ENCODE results near the gene ABLIM2. TPM values are rescaled to one million over a fixed set of nuclear protein-coding genes. Genes with fewer than 3 reads are reported as not detected.
A peak's percentile ranks its signal among the peaks of the same experiment; 100 is the strongest.

ABLIM2 gene
- total and polyA plus RNA-seq, 2 of the 13 experiments (the other 11 are each of a cell fraction or from before 2014, with no cell fraction given), result 0.20 to 0.37 TPM

DNA sequence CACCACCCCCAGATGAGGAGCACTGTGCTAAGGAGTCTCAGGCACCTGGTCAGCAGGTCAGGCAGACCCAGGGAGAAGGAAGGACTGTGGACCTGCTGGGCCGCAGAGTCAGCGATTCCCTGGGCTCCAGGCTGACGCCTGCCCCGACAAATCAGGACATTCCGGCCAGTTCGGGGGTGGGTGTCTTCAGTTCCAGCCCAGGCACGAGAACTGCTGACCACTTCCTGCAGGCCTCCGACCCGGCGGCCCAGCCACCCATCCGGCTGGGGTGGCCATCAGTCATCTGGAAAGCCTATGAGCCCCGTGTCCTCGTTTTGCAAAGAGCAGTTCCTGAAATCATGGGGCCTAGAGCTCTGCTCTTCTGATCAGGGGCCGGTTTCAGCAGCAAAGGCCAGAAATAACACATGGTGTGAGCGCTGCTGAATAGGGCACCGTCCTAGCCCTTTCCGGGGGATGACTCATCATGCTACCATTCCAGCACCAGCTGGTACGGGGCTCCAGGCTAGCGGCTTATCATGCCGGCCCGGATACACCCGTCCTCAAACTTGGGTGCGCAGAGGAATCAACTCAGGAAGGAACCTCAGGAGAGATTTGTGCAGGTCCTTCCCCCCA lies 32.6 kb upstream of the ABLIM2 start (continued):
- TF ChIP-seq MXD4 (CRISPR knock-in tag; IDR thresholded peaks at IDR 0.05), result no peak
- no peak for TF ChIP-seq RBFOX2 (IDR thresholded peaks at IDR 0.05; ENCODE audit: low read depth, low read length)
- no peak for TF ChIP-seq TAF15 (IDR thresholded peaks at IDR 0.05; ENCODE audit: low read depth, low read length, poor library complexity, severe bottlenecking)
- no peak; the same call in 1 of the 2 replicates for TF ChIP-seq SRY (CRISPR knock-in tag; IDR thresholded peaks at IDR 0.05)
- no peak for TF ChIP-seq ZNF224 (CRISPR knock-in tag; IDR thresholded peaks at IDR 0.05)
- TF ChIP-seq MTF1 (CRISPR knock-in tag; IDR thresholded peaks at IDR 0.05), result no peak
- TF ChIP-seq, protein P1, sequence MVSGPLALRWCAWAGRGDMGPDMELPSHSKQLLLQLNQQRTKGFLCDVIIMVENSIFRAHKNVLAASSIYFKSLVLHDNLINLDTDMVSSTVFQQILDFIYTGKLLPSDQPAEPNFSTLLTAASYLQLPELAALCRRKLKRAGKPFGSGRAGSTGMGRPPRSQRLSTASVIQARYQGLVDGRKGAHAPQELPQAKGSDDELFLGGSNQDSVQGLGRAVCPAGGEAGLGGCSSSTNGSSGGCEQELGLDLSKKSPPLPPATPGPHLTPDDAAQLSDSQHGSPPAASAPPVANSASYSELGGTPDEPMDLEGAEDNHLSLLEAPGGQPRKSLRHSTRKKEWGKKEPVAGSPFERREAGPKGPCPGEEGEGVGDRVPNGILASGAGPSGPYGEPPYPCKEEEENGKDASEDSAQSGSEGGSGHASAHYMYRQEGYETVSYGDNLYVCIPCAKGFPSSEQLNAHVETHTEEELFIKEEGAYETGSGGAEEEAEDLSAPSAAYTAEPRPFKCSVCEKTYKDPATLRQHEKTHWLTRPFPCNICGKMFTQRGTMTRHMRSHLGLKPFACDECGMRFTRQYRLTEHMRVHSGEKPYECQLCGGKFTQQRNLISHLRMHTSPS (CRISPR knock-in tag; IDR thresholded peaks at IDR 0.05; ENCODE audit: low read depth), result no peak
- TF ChIP-seq, protein P2, sequence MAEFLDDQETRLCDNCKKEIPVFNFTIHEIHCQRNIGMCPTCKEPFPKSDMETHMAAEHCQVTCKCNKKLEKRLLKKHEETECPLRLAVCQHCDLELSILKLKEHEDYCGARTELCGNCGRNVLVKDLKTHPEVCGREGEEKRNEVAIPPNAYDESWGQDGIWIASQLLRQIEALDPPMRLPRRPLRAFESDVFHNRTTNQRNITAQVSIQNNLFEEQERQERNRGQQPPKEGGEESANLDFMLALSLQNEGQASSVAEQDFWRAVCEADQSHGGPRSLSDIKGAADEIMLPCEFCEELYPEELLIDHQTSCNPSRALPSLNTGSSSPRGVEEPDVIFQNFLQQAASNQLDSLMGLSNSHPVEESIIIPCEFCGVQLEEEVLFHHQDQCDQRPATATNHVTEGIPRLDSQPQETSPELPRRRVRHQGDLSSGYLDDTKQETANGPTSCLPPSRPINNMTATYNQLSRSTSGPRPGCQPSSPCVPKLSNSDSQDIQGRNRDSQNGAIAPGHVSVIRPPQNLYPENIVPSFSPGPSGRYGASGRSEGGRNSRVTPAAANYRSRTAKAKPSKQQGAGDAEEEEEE (CRISPR knock-in tag; IDR thresholded peaks at IDR 0.05; ENCODE audit: borderline replicate concordance), result no peak
- no peak for TF ChIP-seq ZFP62 (CRISPR knock-in tag; IDR thresholded peaks at IDR 0.05)
- TF ChIP-seq ELF4 (CRISPR knock-in tag; IDR thresholded peaks at IDR 0.05; ENCODE audit: borderline replicate concordance), result no peak
- no peak for TF ChIP-seq ATRX (CRISPR knock-in tag; IDR thresholded peaks at IDR 0.05; ENCODE audit: borderline replicate concordance)
- no peak for TF ChIP-seq CC2D1A (CRISPR knock-in tag; IDR thresholded peaks at IDR 0.05)
- TF ChIP-seq, protein P3, sequence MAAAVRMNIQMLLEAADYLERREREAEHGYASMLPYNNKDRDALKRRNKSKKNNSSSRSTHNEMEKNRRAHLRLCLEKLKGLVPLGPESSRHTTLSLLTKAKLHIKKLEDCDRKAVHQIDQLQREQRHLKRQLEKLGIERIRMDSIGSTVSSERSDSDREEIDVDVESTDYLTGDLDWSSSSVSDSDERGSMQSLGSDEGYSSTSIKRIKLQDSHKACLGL (CRISPR knock-in tag; IDR thresholded peaks at IDR 0.05), result 0 out of 2 replicates have a peak, but pooled peaks have one; percentile 31
- TF ChIP-seq RFX3 (CRISPR knock-in tag; IDR thresholded peaks at IDR 0.05), result no peak
- peak; percentile 76 for TF ChIP-seq SAP130 (CRISPR knock-in tag; IDR thresholded peaks at IDR 0.05; ENCODE audit: low read depth)
- TF ChIP-seq ZNF629 (CRISPR knock-in tag; conservative IDR thresholded peaks at IDR 0.05), result no peak
- no peak for TF ChIP-seq ZNF616 (CRISPR knock-in tag; IDR thresholded peaks at IDR 0.05; ENCODE audit: low read depth)
- TF ChIP-seq, protein P4, sequence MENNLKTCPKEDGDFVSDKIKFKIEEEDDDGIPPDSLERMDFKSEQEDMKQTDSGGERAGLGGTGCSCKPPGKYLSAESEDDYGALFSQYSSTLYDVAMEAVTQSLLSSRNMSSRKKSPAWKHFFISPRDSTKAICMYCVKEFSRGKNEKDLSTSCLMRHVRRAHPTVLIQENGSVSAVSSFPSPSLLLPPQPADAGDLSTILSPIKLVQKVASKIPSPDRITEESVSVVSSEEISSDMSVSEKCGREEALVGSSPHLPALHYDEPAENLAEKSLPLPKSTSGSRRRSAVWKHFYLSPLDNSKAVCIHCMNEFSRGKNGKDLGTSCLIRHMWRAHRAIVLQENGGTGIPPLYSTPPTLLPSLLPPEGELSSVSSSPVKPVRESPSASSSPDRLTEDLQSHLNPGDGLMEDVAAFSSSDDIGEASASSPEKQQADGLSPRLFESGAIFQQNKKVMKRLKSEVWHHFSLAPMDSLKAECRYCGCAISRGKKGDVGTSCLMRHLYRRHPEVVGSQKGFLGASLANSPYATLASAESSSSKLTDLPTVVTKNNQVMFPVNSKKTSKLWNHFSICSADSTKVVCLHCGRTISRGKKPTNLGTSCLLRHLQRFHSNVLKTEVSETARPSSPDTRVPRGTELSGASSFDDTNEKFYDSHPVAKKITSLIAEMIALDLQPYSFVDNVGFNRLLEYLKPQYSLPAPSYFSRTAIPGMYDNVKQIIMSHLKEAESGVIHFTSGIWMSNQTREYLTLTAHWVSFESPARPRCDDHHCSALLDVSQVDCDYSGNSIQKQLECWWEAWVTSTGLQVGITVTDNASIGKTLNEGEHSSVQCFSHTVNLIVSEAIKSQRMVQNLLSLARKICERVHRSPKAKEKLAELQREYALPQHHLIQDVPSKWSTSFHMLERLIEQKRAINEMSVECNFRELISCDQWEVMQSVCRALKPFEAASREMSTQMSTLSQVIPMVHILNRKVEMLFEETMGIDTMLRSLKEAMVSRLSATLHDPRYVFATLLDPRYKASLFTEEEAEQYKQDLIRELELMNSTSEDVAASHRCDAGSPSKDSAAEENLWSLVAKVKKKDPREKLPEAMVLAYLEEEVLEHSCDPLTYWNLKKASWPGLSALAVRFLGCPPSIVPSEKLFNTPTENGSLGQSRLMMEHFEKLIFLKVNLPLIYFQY (CRISPR knock-in tag; IDR thresholded peaks at IDR 0.05; ENCODE audit: borderline replicate concordance), result no peak
- TF ChIP-seq, protein P5, sequence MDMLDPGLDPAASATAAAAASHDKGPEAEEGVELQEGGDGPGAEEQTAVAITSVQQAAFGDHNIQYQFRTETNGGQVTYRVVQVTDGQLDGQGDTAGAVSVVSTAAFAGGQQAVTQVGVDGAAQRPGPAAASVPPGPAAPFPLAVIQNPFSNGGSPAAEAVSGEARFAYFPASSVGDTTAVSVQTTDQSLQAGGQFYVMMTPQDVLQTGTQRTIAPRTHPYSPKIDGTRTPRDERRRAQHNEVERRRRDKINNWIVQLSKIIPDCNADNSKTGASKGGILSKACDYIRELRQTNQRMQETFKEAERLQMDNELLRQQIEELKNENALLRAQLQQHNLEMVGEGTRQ (IDR thresholded peaks at IDR 0.05; ENCODE audit: low read depth, low read length), result no peak
- TF ChIP-seq, protein P5 (CRISPR knock-in tag; IDR thresholded peaks at IDR 0.05; ENCODE audit: borderline replicate concordance), result no peak
- no peak for TF ChIP-seq HOXD1 (CRISPR knock-in tag; IDR thresholded peaks at IDR 0.05)

All from HepG2 (cell line).